Activated CD8-positive, alpha-beta T cell treated with anti-CD3 and anti-CD28 coated beads for 36 hours (primary cell): ENCODE measurements around the gene ZNF493. TPM values are rescaled to one million over a fixed set of nuclear protein-coding genes. Genes with fewer than 3 reads are reported as not detected.

ENCODE experiments used
- ATAC-seq: fragments of 200-7000 bp; cut with Tn5 transposase; one replicate; pipeline ENCODE4 v1.10.0; 2021; ENCODE audit warnings: mild to moderate bottlenecking, moderate library complexity
- CTCF ChIA-PET: fragments of 350-600 bp; sonication (Branson Sonifier 250); formaldehyde crosslinking; loops from one replicate; lab custom pipeline; 2021; ENCODE audit warnings: antibody characterized with exemption; lab: Charles Lee
- POLR2A ChIA-PET: fragments of 350-600 bp; sonication (Branson Sonifier 250); formaldehyde crosslinking; loops from one replicate; lab custom pipeline; 2021; ENCODE audit warnings: antibody characterized with exemption; lab: Charles Lee
- DNase-seq: peaks from one replicate; pipeline ENCODE4 v3.0.0-alpha.2; 2020
- H3K27ac Mint-ChIP-seq: one replicate; pipeline ENCODE4 v1.8.0; 2021; ENCODE audit warnings: mild to moderate bottlenecking, mixed read lengths
- H3K27me3 Mint-ChIP-seq: one replicate; pipeline ENCODE4 v1.8.0; 2021; ENCODE audit warnings: mixed read lengths
- H3K36me3 Mint-ChIP-seq: one replicate; pipeline ENCODE4 v1.8.0; 2021; ENCODE audit warnings: low read depth, mixed read lengths
- H3K4me1 Mint-ChIP-seq: one replicate; pipeline ENCODE4 v1.8.0; 2021; ENCODE audit warnings: low read depth, mixed read lengths
- H3K4me3 Mint-ChIP-seq: one replicate; pipeline ENCODE4 v1.8.0; 2021; ENCODE audit warnings: mild to moderate bottlenecking, moderate library complexity, mixed read lengths
- H3K9me3 Mint-ChIP-seq: one replicate; pipeline ENCODE4 v1.8.0; 2021; ENCODE audit warnings: mixed read lengths
- CTCF ChIP-seq: fragments of 200-600 bp; IDR thresholded peaks from one replicate; pipeline ENCODE4 v1.8.0; 2022; ENCODE audit warnings: antibody characterized with exemption, mild to moderate bottlenecking
- intact Hi-C: fragments of 100-400 bp; cut with micrococcal nuclease; formaldehyde crosslinking; loops from one replicate; pipeline ENCODE4 v1.10.0; 2022
- total RNA-seq, 2 experiments: library from RNA; stranded (reverse); gene quantifications; one replicate each; pipeline ENCODE4 v1.2.3, GENCODE V29; 2021

The ZNF493 gene
- total RNA-seq, 2 experiments from 2014 or later: 15.1 to 15.6 TPM

- Mint-ChIP-seq H3K36me3 (peaks cover 72% of the 10 kb centered on the region), H3K4me3 (no peak overlapping the region), H3K27me3 (no peaks in the 10 kb centered on the region), H3K27ac (no peak overlapping the region), H3K9me3 (peaks cover 68% of the 10 kb centered on the region), H3K4me1 (no peaks in the 10 kb centered on the region)
- no peak for DNase-seq
- TF ChIP-seq CTCF: no peak
- ChIA-PET POLR2A (interaction anchor here (1.0 kb wide), 1 partner anchor 224 kb away, joined by 3 read pairs; no protein-coding TSS in a partner anchor), CTCF (no interaction called here)
- no peak for ATAC-seq
- intact Hi-C loops: no loop called here
Observed at GRCh38 chr19:21422244-21422643, 25.3 kb downstream of the ZNF493 start.

- TF ChIP-seq CTCF: no peak
- CTCF ChIA-PET: interaction anchor here (2.0 kb wide), 1 partner anchor 60 kb away, joined by 7 read pairs; no protein-coding TSS in a partner anchor
- Mint-ChIP-seq H3K36me3 (peaks cover 61% of the 10 kb centered on the region), H3K27ac (no peak overlapping the region), H3K4me3 (no peak overlapping the region), H3K27me3 (no peaks in the 10 kb centered on the region), H3K4me1 (no peaks in the 10 kb centered on the region), H3K9me3 (peaks cover 58% of the 10 kb centered on the region)
- DNase-seq (no peak), ATAC-seq (no peak)
- intact Hi-C loops: no loop called here
- POLR2A ChIA-PET: no interaction called here
Observed at GRCh38 chr19:21423057-21424041, 26.4 kb downstream of the ZNF493 start.

- Mint-ChIP-seq H3K4me1 (no peaks in the 10 kb centered on the region), H3K36me3 (peaks cover 18% of the 10 kb centered on the region), H3K9me3 (peaks cover 48% of the 10 kb centered on the region), H3K4me3 (no peak overlapping the region), H3K27me3 (no peaks in the 10 kb centered on the region), H3K27ac (no peak overlapping the region)
- POLR2A ChIA-PET: no interaction called here
- DNase-seq: no peak
- intact Hi-C loops: no loop called here
- no peak for TF ChIP-seq CTCF
- CTCF ChIA-PET: no interaction called here
- ATAC-seq: no peak
Observed at GRCh38 chr19:21430675-21431074, 33.7 kb downstream of the ZNF493 start.

- peaks cover 12% of the 10 kb centered on the region for H3K36me3 Mint-ChIP-seq
- no peak overlapping the region for H3K27ac Mint-ChIP-seq
- H3K4me3 Mint-ChIP-seq: no peak overlapping the region
- ChIA-PET CTCF (no interaction called here), POLR2A (no interaction called here)
- intact Hi-C loops: no loop called here
- ATAC-seq: no peak
- no peak for DNase-seq
- no peak for TF ChIP-seq CTCF
- no peaks in the 10 kb centered on the region for H3K4me1 Mint-ChIP-seq
- peaks cover 47% of the 10 kb centered on the region for H3K9me3 Mint-ChIP-seq
- no peaks in the 10 kb centered on the region for H3K27me3 Mint-ChIP-seq
Observed at GRCh38 chr19:21432590-21432989, 35.7 kb downstream of the ZNF493 start.

GRCh38 chr19:21434516-21434915 lies 37.6 kb downstream of the ZNF493 start:
- Mint-ChIP-seq H3K4me1 (no peaks in the 10 kb centered on the region), H3K27ac (no peak overlapping the region), H3K27me3 (no peaks in the 10 kb centered on the region), H3K36me3 (peaks cover 14% of the 10 kb centered on the region), H3K4me3 (no peak overlapping the region), H3K9me3 (peaks cover 48% of the 10 kb centered on the region)
- no peak for DNase-seq
- intact Hi-C loops: no loop called here
- POLR2A ChIA-PET: interaction anchor here (0.6 kb wide), 1 partner anchor 37 kb away, joined by 5 read pairs; no protein-coding TSS in a partner anchor
- ATAC-seq: no peak
- no peak for TF ChIP-seq CTCF
- CTCF ChIA-PET: no interaction called here
